Spleen (tissue), 11 donors: ENCODE data around the gene CIZ1. TPM values are rescaled to one million over a fixed set of nuclear protein-coding genes. Genes with fewer than 3 reads are reported as not detected.
"Not testable (repeated sequence)": the region's sequence is repeated elsewhere in the genome, so short reads cannot be mapped to it uniquely, and the experiment has no call there.

Source experiments
- DNase-seq: peaks from one replicate; pipeline ENCODE4 v3.0.0-alpha.2; 2020
- H3K27ac ChIP-seq, 8 donors: fragments of 200-600 bp; sonication (generic) in 7 of 8; 1 replicate in 4 of 8; 2 replicates in 4 of 8; pipeline versions ENCODE4 v1.5.0 to v1.8.0; 2016 to 2021; ENCODE audit warnings: inconsistent platforms in 4 of 8, mild to moderate bottlenecking in 4 of 8, moderate library complexity in 1 of 8
- H3K27me3 ChIP-seq, 7 donors: fragments of 200-600 bp; sonication (generic) in 6 of 7; replicated peaks in 1 of 7; 1 replicate in 4 of 7; 2 replicates in 3 of 7; pipeline versions ENCODE4 v1.5.0 to v1.8.0; 2016 to 2021; ENCODE audit warnings: inconsistent platforms in 3 of 7, mild to moderate bottlenecking in 1 of 7
- H3K36me3 ChIP-seq, 6 donors: fragments of 200-600 bp; sonication (generic) in 5 of 6; 1 replicate in 4 of 6; 2 replicates in 2 of 6; pipeline versions ENCODE4 v1.5.0 to v1.8.0; 2016 to 2021; ENCODE audit warnings: inconsistent platforms in 2 of 6
- H3K4me1 ChIP-seq, 6 donors: fragments of 200-600 bp; sonication (generic) in 5 of 6; 1 replicate in 3 of 6; 2 replicates in 3 of 6; pipeline versions ENCODE4 v1.5.0 to v1.8.0; 2016 to 2021; ENCODE audit warnings: inconsistent platforms in 3 of 6
- H3K4me3 ChIP-seq, 8 donors: fragments of 200-600 bp; sonication (generic) in 7 of 8; 1 replicate in 4 of 8; 2 replicates in 4 of 8; pipeline versions ENCODE4 v1.5.0 to v1.8.0; 2016 to 2021; ENCODE audit warnings: inconsistent platforms in 4 of 8, mild to moderate bottlenecking in 4 of 8, moderate library complexity in 2 of 8
- H3K9me3 ChIP-seq, 8 donors: fragments of 200-600 bp; sonication (generic) in 7 of 8; 1 replicate in 4 of 8; 2 replicates in 4 of 8; pipeline versions ENCODE4 v1.5.0 to v1.8.0; 2016 to 2021; ENCODE audit warnings: inconsistent platforms in 4 of 8
- POLR2A ChIP-seq, 3 donors: fragments of 450-650 bp; IDR thresholded peaks; one replicate each; pipeline ENCODE4 v1.5.1; 2017; ENCODE audit warnings: antibody characterized with exemption in 3 of 3, mild to moderate bottlenecking in 1 of 3
- POLR2AphosphoS5 ChIP-seq, 3 donors: sonication (generic); formaldehyde crosslinking; IDR thresholded peaks; one replicate each; pipeline ENCODE4 v1.5.1; 2017; ENCODE audit warnings: antibody characterized with exemption in 3 of 3
- WGBS, 5 donors: extraction: QIAGEN DNeasy Blood & Tissue Kit in 3 of 5; methylation state at CpG; one replicate each; pipeline versions ENCODE4 v1.1.5 to v1.1.7; 2013 to 2018; 5-methylcytosine and 5-hydroxymethylcytosine counted together
- intact Hi-C: fragments of 100-400 bp; cut with DNase I; formaldehyde crosslinking; loops from one replicate; pipeline ENCODE4 v1.15.0; 2023; ENCODE audit warnings: low total_unique reads
- polyA plus RNA-seq, 3 donors: library from polyadenylated mRNA; stranded (reverse); fragments of 200-250 nt; gene quantifications; one replicate each; pipeline ENCODE4 v1.2.1, GENCODE V29; 2013
- total RNA-seq, 7 donors: library from RNA; depleted of rRNA in 3 of 7; stranded (reverse); fragments of >200 nt in 3 of 7; fragmentation: NEBNext Ultra II Directional in 4 of 7; extraction: Animal tissue kit (Norgen Biotek cat#: 25700) in 4 of 7; gene quantifications; one replicate each; pipeline versions ENCODE4 v1.1.0 to v1.2.1, GENCODE V29; 2016 to 2021
- TF ChIP-seq, protein P1 (sequence below), 11 experiments: fragments of 200-600 bp in 7 of 11; fragments of 450-650 bp in 4 of 11; sonication (generic) in 4 of 11; IDR thresholded peaks in 8 of 11; conservative IDR thresholded peaks in 3 of 11; 1 replicate in 7 of 11; 2 replicates in 4 of 11; pipeline versions ENCODE4 v1.4.0 to v1.8.0; 2016 to 2021; ENCODE audit warnings: antibody characterized with exemption in 11 of 11, inconsistent platforms in 4 of 11, mild to moderate bottlenecking in 1 of 11
- donor health status: healthy with polysubstance abuse.
- donor health status: DM: no; HTN: no; CAD: no; lungs with moderate emphysema.
- donor health status: DM: no; HTN: no; CAD: no.
- donor health status: Bipolar disorder and iron deficiency.
- donor health status: healthy.
- donor health status: DM: no; HTN: no; CAD: no.
- donor health status: DM: yes; HTN: yes; CAD: no.

Gene CIZ1
- total and polyA plus RNA-seq, 10 donors = 24.7 to 98.2 (median 77.2) TPM

GRCh38 chr9:128231638-128232527 is 40.5 kb upstream of the CIZ1 start:
- Histone ChIP-seq H3K9me3 (no peaks in the 10 kb centered on the region), H3K27ac (no peak overlapping the region), H3K4me3 (no peak overlapping the region), H3K27me3 (peaks cover 0 to 3% (median 0%) of the 10 kb centered on the region in 7 donors), H3K36me3 (no peaks in the 10 kb centered on the region), H3K4me1 (no peaks in the 10 kb centered on the region)
- 69 to 82% (median 80%) methylated on average over 16 of the region's 16 CpGs for WGBS, 5 donors
- DNase-seq = no peak
- TF ChIP-seq, protein P1, sequence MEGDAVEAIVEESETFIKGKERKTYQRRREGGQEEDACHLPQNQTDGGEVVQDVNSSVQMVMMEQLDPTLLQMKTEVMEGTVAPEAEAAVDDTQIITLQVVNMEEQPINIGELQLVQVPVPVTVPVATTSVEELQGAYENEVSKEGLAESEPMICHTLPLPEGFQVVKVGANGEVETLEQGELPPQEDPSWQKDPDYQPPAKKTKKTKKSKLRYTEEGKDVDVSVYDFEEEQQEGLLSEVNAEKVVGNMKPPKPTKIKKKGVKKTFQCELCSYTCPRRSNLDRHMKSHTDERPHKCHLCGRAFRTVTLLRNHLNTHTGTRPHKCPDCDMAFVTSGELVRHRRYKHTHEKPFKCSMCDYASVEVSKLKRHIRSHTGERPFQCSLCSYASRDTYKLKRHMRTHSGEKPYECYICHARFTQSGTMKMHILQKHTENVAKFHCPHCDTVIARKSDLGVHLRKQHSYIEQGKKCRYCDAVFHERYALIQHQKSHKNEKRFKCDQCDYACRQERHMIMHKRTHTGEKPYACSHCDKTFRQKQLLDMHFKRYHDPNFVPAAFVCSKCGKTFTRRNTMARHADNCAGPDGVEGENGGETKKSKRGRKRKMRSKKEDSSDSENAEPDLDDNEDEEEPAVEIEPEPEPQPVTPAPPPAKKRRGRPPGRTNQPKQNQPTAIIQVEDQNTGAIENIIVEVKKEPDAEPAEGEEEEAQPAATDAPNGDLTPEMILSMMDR (IDR thresholded peaks at IDR 0.05 in 8 of 11, conservative IDR thresholded peaks at IDR 0.05 in 3 of 11) = no peak
- no peak for TF ChIP-seq POLR2A (IDR thresholded peaks at IDR 0.05)
- intact Hi-C loops = no loop called here

DNA sequence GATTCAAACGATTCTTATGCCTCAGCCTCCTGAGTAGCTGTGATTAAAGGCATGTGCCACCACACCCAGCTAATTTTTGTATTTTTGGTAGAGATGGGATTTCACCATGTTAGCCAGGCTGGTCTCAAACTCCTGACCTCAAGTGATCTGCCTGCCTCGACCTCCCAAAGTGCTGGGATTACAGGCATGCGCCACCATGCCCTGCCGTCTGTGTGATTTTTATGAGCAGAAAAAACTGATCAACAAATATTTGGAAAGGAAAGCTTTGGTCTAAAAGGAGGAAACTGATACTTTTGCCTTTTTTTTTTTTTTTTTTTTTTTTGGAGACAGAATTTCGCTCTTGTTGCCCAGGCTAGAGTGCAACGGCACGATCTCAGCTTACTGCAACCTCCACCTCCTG is 39.5 kb upstream of the CIZ1 start:
- DNase-seq, H3K4me1 ChIP-seq, H3K9me3 ChIP-seq, intact Hi-C loops, H3K27ac ChIP-seq, H3K4me3 ChIP-seq, H3K36me3 ChIP-seq, H3K27me3 ChIP-seq: not testable (repeated sequence)
- 75 to 94% (median 87%) methylated on average over 7 of the region's 7 CpGs for WGBS, 5 donors

DNA sequence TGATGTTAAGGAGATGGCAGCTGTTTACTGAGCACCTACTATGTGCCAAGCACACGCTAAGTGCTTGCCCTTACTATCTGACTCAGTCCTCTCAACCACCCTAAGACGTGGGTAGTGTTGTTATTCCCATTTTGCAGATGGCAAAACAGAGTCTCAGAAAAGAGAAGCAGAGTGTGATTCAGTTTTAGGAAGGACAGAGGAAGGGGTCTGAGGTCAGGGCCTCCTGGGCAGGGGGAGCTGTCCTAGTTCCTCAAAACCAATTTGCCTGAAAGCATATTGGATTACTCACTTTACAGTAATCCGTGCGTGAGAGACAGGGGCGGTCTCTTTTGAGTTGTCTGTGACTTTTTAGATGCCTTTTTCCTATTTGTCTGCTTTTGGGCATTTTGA is 35.0 kb upstream of the CIZ1 start:
- Histone ChIP-seq H3K4me3 (no peak overlapping the region), H3K27me3 (no peaks in the 10 kb centered on the region), H3K9me3 (no peaks in the 10 kb centered on the region), H3K4me1 (no peaks in the 10 kb centered on the region), H3K27ac (no peak overlapping the region), H3K36me3 (no peaks in the 10 kb centered on the region)
- intact Hi-C loops = no loop called here
- TF ChIP-seq, protein P1 (IDR thresholded peaks at IDR 0.05 in 8 of 11, conservative IDR thresholded peaks at IDR 0.05 in 3 of 11) = no peak
- TF ChIP-seq POLR2AphosphoS5 (IDR thresholded peaks at IDR 0.05) (no peak), POLR2A (IDR thresholded peaks at IDR 0.05) (no peak)
- no peak for DNase-seq
- WGBS, 5 donors = 66 to 87% (median 72%) methylated on average over 5 of the region's 5 CpGs

GRCh38 chr9:128225770-128226411 is 34.5 kb upstream of the CIZ1 start:
- H3K9me3 ChIP-seq = no peaks in the 10 kb centered on the region
- no peak for DNase-seq
- H3K4me3 ChIP-seq = no peak overlapping the region
- H3K27ac ChIP-seq = no peak overlapping the region
- TF ChIP-seq POLR2A (IDR thresholded peaks at IDR 0.05) (no peak), POLR2AphosphoS5 (IDR thresholded peaks at IDR 0.05) (no peak)
- TF ChIP-seq, protein P1 (IDR thresholded peaks at IDR 0.05 in 8 of 11, conservative IDR thresholded peaks at IDR 0.05 in 3 of 11) = no peak
- intact Hi-C loops = no loop called here
- no peaks in the 10 kb centered on the region for H3K4me1 ChIP-seq
- no peaks in the 10 kb centered on the region for H3K27me3 ChIP-seq
- WGBS, 5 donors = 78 to 84% (median 81%) methylated on average over 19 of the region's 19 CpGs
- H3K36me3 ChIP-seq = no peaks in the 10 kb centered on the region
